OCI-LY7 (cell line): ENCODE data around the gene FAM170B. TPM values are rescaled to one million over a fixed set of nuclear protein-coding genes. Genes with fewer than 3 reads are reported as not detected.

Experiments used
- BruUV-seq: library from RNA; stranded (reverse); fragments of 400-500 nt; replicated peaks from 2 replicates; lab custom pipeline; 2021; lab: Mats Ljungman, UMichigan
- CTCF ChIA-PET: fragments of 300-600 bp; sonication (Branson Sonifier 250); formaldehyde crosslinking; loops from one replicate; lab custom pipeline; 2022; ENCODE audit warnings: antibody characterized with exemption; ENCODE audit not compliant: unreplicated experiment; lab: Charles Lee
- POLR2A ChIA-PET: fragments of 300-600 bp; sonication (Branson Sonifier 250); formaldehyde crosslinking; loops from one replicate; lab custom pipeline; 2022; ENCODE audit warnings: antibody characterized with exemption; lab: Charles Lee
- DNase-seq: peaks from one replicate; pipeline ENCODE4 v3.0.0-alpha.2; 2015; ENCODE audit warnings: low spot score
- H2AFZ ChIP-seq: fragments of 200-600 bp; sonication (generic), shearing (Covaris generic); 2 replicates; pipeline ENCODE4 v1.6.1; 2014; ENCODE audit warnings: mild to moderate bottlenecking, antibody characterized with exemption, low read length, moderate library complexity
- H3K27ac ChIP-seq: fragments of 200-600 bp; sonication (generic); 2 replicates; pipeline ENCODE4 v1.5.1; 2014; ENCODE audit warnings: mixed run types, low read depth, mild to moderate bottlenecking, moderate library complexity, low read length, inconsistent platforms; ENCODE audit not compliant: poor library complexity, severe bottlenecking
- H3K36me3 ChIP-seq: fragments of 200-600 bp; sonication (generic); 2 replicates; pipeline ENCODE4 v1.6.1; 2014; ENCODE audit warnings: mild to moderate bottlenecking, antibody characterized with exemption, low read length, moderate library complexity, mixed read lengths; ENCODE audit not compliant: insufficient read depth
- H3K4me1 ChIP-seq: fragments of 200-600 bp; sonication (generic); 2 replicates; pipeline ENCODE4 v1.5.1; 2014; ENCODE audit warnings: mild to moderate bottlenecking, low read length; ENCODE audit not compliant: insufficient read depth, poor library complexity, severe bottlenecking
- H3K4me2 ChIP-seq: fragments of 200-600 bp; sonication (generic); 2 replicates; pipeline ENCODE4 v1.6.1; 2014; ENCODE audit warnings: mild to moderate bottlenecking, low read length
- H3K4me3 ChIP-seq: fragments of 200-600 bp; sonication (generic); 2 replicates; pipeline ENCODE4 v1.5.1; 2014; ENCODE audit warnings: mild to moderate bottlenecking, low read depth, low read length; ENCODE audit not compliant: poor library complexity, severe bottlenecking
- H3K79me2 ChIP-seq: fragments of 200-600 bp; sonication (generic); 2 replicates; pipeline ENCODE4 v1.6.1; 2016; ENCODE audit warnings: low read depth, mild to moderate bottlenecking, low read length, moderate library complexity, mixed read lengths; ENCODE audit not compliant: insufficient read depth
- H3K9me2 ChIP-seq: fragments of 200-600 bp; sonication (generic); 2 replicates; pipeline ENCODE4 v1.6.1; 2016; ENCODE audit warnings: mild to moderate bottlenecking, low read length, mixed read lengths; ENCODE audit not compliant: insufficient read depth
- H3K9me3 ChIP-seq: fragments of 200-600 bp; sonication (generic); 2 replicates; pipeline ENCODE4 v1.6.1; 2014; ENCODE audit warnings: mild to moderate bottlenecking, mixed run types, low read length, mixed read lengths
- H4K20me1 ChIP-seq: fragments of 200-600 bp; sonication (generic); 2 replicates; pipeline ENCODE4 v1.6.1; 2014; ENCODE audit warnings: mild to moderate bottlenecking, antibody characterized with exemption, low read length, moderate library complexity, mixed read lengths; ENCODE audit not compliant: insufficient read depth
- CTCF ChIP-seq: fragments of 200-600 bp; sonication (generic); conservative IDR thresholded peaks from 2 replicates; pipeline ENCODE4 v1.5.1; 2014; ENCODE audit warnings: mild to moderate bottlenecking, antibody characterized with exemption, low read length, moderate library complexity, mixed read lengths
- EZH2phosphoT487 ChIP-seq: fragments of 200-600 bp; sonication (generic); IDR thresholded peaks from 2 replicates; pipeline ENCODE4 v1.6.1; 2018; ENCODE audit warnings: low read depth, borderline replicate concordance, mild to moderate bottlenecking, mixed run types, antibody characterized with exemption, low read length, moderate library complexity, mixed read lengths
- intact Hi-C: fragments of 100-400 bp; cut with micrococcal nuclease; formaldehyde crosslinking; loops from one replicate; pipeline ENCODE4 v1.10.0; 2022; ENCODE audit not compliant: unreplicated experiment
- total RNA-seq, 2 experiments: library from RNA; depleted of rRNA in 1 of 2; stranded (reverse); fragments of >200 nt in 1 of 2; shearing (Covaris generic) in 1 of 2; gene quantifications; 2 replicates each; pipeline ENCODE4 v1.2.3, GENCODE V29; 2014 to 2022

Gene FAM170B
- total RNA-seq, 2 experiments from 2014 or later = 0.23 to 0.38 TPM

GRCh38 chr10:49168171-49168540 lies 34.3 kb upstream of the FAM170B start:
- no peak overlapping the region for H3K27ac ChIP-seq
- no peaks in the 10 kb centered on the region for H3K9me2 ChIP-seq
- no peak overlapping the region for H2AFZ ChIP-seq
- no peak for DNase-seq
- POLR2A ChIA-PET = interaction anchor here (0.7 to 1.5 kb wide), 2 partner anchors 9 to 173 kb away, joined by 3 read pairs; no protein-coding TSS in a partner anchor
- CTCF ChIA-PET = no interaction called here
- H4K20me1 ChIP-seq = no peaks in the 10 kb centered on the region
- H3K79me2 ChIP-seq = no peaks in the 10 kb centered on the region
- no TSS peak for BruUV-seq
- intact Hi-C loops = no loop called here
- TF ChIP-seq CTCF (no peak), EZH2phosphoT487 (no peak)
- no peaks in the 10 kb centered on the region for H3K9me3 ChIP-seq
- H3K4me3 ChIP-seq = no peak overlapping the region
- H3K4me1 ChIP-seq = peaks cover 22% of the 10 kb centered on the region
- H3K4me2 ChIP-seq = no peak overlapping the region
- H3K36me3 ChIP-seq = no peaks in the 10 kb centered on the region

GRCh38 chr10:49167425-49168170 lies 33.8 kb upstream of the FAM170B start:
- no peaks in the 10 kb centered on the region for H3K79me2 ChIP-seq
- no peak overlapping the region for H2AFZ ChIP-seq
- H3K4me1 ChIP-seq = peaks cover 19% of the 10 kb centered on the region
- no peak for DNase-seq
- no peak for TF ChIP-seq EZH2phosphoT487
- TF ChIP-seq CTCF = no peak
- H3K4me3 ChIP-seq = no peak overlapping the region
- intact Hi-C loops = no loop called here
- ChIA-PET CTCF (no interaction called here), POLR2A (interaction anchor here (0.7 to 1.5 kb wide), 2 partner anchors 10 to 173 kb away, joined by 3 read pairs; no protein-coding TSS in a partner anchor)
- no peak overlapping the region for H3K4me2 ChIP-seq
- no peaks in the 10 kb centered on the region for H3K36me3 ChIP-seq
- H3K9me2 ChIP-seq = no peaks in the 10 kb centered on the region
- no peaks in the 10 kb centered on the region for H4K20me1 ChIP-seq
- no peak overlapping the region for H3K27ac ChIP-seq
- H3K9me3 ChIP-seq = no peaks in the 10 kb centered on the region
- no TSS peak for BruUV-seq
